ENCODE measurements around the gene CNTN5. TPM values are rescaled to one million over a fixed set of nuclear protein-coding genes. Genes with fewer than 3 reads are reported as not detected.

CNTN5 gene
- total RNA-seq, 1 experiment from 2014 or later, result not detected

DNA sequence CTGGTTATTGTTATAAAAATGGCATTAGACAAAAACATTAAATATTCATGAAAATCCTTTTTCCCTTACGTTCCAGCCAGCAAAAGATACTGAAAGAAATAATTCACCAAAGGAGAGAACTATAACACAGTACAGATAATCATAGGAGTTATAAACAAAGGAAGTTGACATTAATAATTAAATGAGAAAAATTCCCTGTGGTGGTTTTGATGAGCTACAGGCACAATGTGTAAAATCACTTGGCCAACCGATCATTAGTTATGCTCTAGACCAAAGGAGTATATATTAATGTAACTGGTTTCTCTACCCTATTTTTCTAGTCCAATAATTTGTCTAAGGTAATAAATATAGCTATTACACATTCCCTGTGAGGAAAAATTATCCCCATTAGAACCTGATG is 534.7 kb downstream of the CNTN5 start:
- no peak overlapping the region for H2AK5ac ChIP-seq (ENCODE audit: insufficient read length, low read length)
- H3K4me2 ChIP-seq (ENCODE audit: insufficient read depth, insufficient read length, low read length), result no peak overlapping the region
- no peak overlapping the region for H3K23ac ChIP-seq (ENCODE audit: insufficient read length, low read depth, low read length)
- H3K4me1 Mint-ChIP-seq, result no peaks in the 10 kb centered on the region
- no peaks in the 10 kb centered on the region for H3K36me3 Mint-ChIP-seq (ENCODE audit: insufficient read depth in 1 of 3, low read depth in 3 of 3)
- no peak overlapping the region for H4K91ac ChIP-seq (ENCODE audit: insufficient read length, low read depth, low read length)
- no peak overlapping the region for H4K5ac ChIP-seq (ENCODE audit: insufficient read length, low read depth, low read length)
- H2BK12ac ChIP-seq (ENCODE audit: insufficient read length, low read depth, low read length), result no peak overlapping the region
- no peaks in the 10 kb centered on the region for H3K27me3 ChIP-seq (ENCODE audit: insufficient read depth, low read length)
- H3K18ac ChIP-seq (ENCODE audit: insufficient read length, low read depth, low read length), result no peak overlapping the region
- no peak overlapping the region for H4K8ac ChIP-seq (replicated peaks; ENCODE audit: insufficient read length, low read depth, low read length)
- H2BK15ac ChIP-seq (ENCODE audit: low read depth, low read length), result no peak overlapping the region
- no peak overlapping the region for H3K9ac ChIP-seq (ENCODE audit: extremely low read depth, insufficient read length, low read length)
- no peak overlapping the region for H2AFZ ChIP-seq (ENCODE audit: low read length)
- H2BK5ac ChIP-seq (ENCODE audit: insufficient read length, low read length), result no peak overlapping the region
- no peaks in the 10 kb centered on the region for H3K27me3 Mint-ChIP-seq (ENCODE audit: low read depth)
- H3K27ac ChIP-seq (ENCODE audit: insufficient read length, low read depth, low read length), result no peak overlapping the region
- WGBS (ENCODE audit: extremely low coverage, insufficient read length, low lambda C conversion rate), result no CpG with 5 or more reads among the region's 2 CpGs
- no peak overlapping the region for H3K4me3 Mint-ChIP-seq
- no peak overlapping the region for H2BK20ac ChIP-seq (ENCODE audit: low read depth, low read length, poor library complexity, severe bottlenecking)
- DNase-seq, result no peak
- H3K9me3 ChIP-seq (ENCODE audit: control insufficient read depth, low read depth, low read length), result no peaks in the 10 kb centered on the region
- no peaks in the 10 kb centered on the region for H3K79me1 ChIP-seq (ENCODE audit: insufficient read depth, low read depth, low read length, poor library complexity, severe bottlenecking)
- H3K9me3 Mint-ChIP-seq, result no peaks in the 10 kb centered on the region
- no peak overlapping the region for H3T11ph ChIP-seq (ENCODE audit: low read length)
- H3K4me1 ChIP-seq (ENCODE audit: insufficient read depth, low read length), result no peaks in the 10 kb centered on the region
- no peak overlapping the region for H3K56ac ChIP-seq (ENCODE audit: insufficient read length, low read depth, low read length)
- H3K79me2 ChIP-seq (ENCODE audit: insufficient read depth, low read length), result no peaks in the 10 kb centered on the region
- H4K20me1 ChIP-seq (ENCODE audit: control insufficient read depth, insufficient read depth, insufficient read length), result no peaks in the 10 kb centered on the region
- no peak overlapping the region for H3K14ac ChIP-seq (ENCODE audit: insufficient read depth, low read length)
- H3K4ac ChIP-seq (ENCODE audit: low read depth, low read length), result no peak overlapping the region
- no peak for TF ChIP-seq CTCF (conservative IDR thresholded peaks at IDR 0.05)
- H3K23me2 ChIP-seq (ENCODE audit: insufficient read length, low read depth, low read length, poor library complexity, severe bottlenecking), result no peaks in the 10 kb centered on the region
- no peak overlapping the region for H3K27ac Mint-ChIP-seq
- H2BK120ac ChIP-seq (ENCODE audit: low read depth, low read length, poor library complexity, severe bottlenecking), result no peak overlapping the region
